Transverse colon (tissue), 3 donors: ENCODE measurements around the gene HAGH.

Source experiments
- EP300 ChIP-seq: sonication (generic); formaldehyde crosslinking; IDR thresholded peaks from one replicate; pipeline ENCODE4 v1.6.1; 2017; ENCODE audit warnings: antibody characterized with exemption, low read depth
- POLR2A ChIP-seq: fragments of 450-650 bp; IDR thresholded peaks from one replicate; pipeline ENCODE4 v1.6.1; 2016; ENCODE audit warnings: antibody characterized with exemption, mild to moderate bottlenecking, moderate library complexity
- TF ChIP-seq, protein P1 (sequence below), 5 experiments: fragments of 200-600 bp in 3 of 5; fragments of 450-650 bp in 2 of 5; sonication (generic) in 3 of 5; IDR thresholded peaks; 1 replicate in 2 of 5; 2 replicates in 3 of 5; pipeline ENCODE4 v1.5.1; 2016 to 2017; ENCODE audit warnings: antibody characterized with exemption in 5 of 5, inconsistent platforms in 3 of 5, mild to moderate bottlenecking in 2 of 5, moderate library complexity in 1 of 5

DNA sequence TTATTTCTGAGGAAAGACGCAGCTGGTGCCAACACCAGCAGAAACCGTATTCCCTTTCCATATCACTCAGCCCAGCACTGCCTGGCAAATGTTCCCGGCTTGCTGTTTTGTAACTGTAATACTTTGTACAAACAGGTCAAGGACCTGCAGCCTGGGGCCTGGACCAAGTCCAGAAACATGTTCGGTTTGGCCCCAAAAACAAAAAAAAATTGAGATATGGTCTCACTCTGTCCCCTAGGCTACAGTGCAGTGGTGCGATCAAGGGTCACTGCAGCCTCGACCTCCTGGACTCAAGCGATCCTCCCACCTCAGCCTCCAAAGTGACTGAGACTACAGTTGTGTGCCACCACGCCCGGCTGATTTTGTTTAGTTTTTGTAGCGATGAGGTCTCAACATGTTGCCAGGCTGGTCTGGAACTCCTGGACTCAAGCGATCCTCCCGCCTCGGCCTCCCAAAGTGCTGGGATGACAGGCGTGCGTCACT is 1.2 kb downstream of the HAGH start:
- TF ChIP-seq, protein P1, sequence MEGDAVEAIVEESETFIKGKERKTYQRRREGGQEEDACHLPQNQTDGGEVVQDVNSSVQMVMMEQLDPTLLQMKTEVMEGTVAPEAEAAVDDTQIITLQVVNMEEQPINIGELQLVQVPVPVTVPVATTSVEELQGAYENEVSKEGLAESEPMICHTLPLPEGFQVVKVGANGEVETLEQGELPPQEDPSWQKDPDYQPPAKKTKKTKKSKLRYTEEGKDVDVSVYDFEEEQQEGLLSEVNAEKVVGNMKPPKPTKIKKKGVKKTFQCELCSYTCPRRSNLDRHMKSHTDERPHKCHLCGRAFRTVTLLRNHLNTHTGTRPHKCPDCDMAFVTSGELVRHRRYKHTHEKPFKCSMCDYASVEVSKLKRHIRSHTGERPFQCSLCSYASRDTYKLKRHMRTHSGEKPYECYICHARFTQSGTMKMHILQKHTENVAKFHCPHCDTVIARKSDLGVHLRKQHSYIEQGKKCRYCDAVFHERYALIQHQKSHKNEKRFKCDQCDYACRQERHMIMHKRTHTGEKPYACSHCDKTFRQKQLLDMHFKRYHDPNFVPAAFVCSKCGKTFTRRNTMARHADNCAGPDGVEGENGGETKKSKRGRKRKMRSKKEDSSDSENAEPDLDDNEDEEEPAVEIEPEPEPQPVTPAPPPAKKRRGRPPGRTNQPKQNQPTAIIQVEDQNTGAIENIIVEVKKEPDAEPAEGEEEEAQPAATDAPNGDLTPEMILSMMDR (IDR thresholded peaks at IDR 0.05): no peak
- TF ChIP-seq POLR2A (no peak), EP300 (no peak)
